Measurements from ENCODE around the gene BHMT. TPM values are rescaled to one million over a fixed set of nuclear protein-coding genes. Genes with fewer than 3 reads are reported as not detected.
A peak's percentile ranks its signal among the peaks of the same experiment; 100 is the strongest.

BHMT gene
- total and polyA plus RNA-seq, 2 experiments from 2014 or later, result 2.6 to 4.2 TPM

DNA sequence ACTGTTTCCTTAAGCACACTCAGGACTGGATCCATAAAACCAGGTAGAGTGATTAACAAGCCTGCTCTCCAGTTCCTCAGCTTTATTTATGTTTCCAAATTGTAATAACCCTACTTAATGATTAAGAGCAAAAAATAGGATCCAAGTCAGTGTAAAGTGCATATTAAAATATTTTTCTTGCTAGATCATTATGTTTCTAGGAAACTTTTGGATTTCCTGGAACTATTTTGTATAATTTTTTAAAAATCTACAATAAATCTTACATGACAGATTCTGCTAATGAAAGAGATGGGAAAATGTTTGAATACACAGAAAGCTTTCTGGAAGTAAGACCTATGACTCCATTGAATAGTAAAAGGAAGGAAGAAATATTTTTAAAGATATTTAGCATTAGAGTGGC lies 35.5 kb downstream of the BHMT start:
- 0 out of 2 replicates have a peak overlapping the region, but pooled peaks have one; percentile 29 for H2AFZ ChIP-seq
- no peaks in the 10 kb centered on the region for H3K36me3 ChIP-seq (ENCODE audit: insufficient read depth)
- no peaks in the 10 kb centered on the region for H3K79me2 ChIP-seq (replicated peaks; ENCODE audit: insufficient read depth)
- ATAC-seq (no peak), DNase-seq (ENCODE audit: low spot score) (no peak)
- no peak overlapping the region for H3K4me3 ChIP-seq
- peak overlapping the region; percentile 11 for H3K27ac ChIP-seq (ENCODE audit: low read depth)
- peaks cover 23% of the 10 kb centered on the region for H3K4me1 Mint-ChIP-seq
- H4K20me1 ChIP-seq (replicated peaks; ENCODE audit: insufficient read depth), result no peaks in the 10 kb centered on the region
- no peaks in the 10 kb centered on the region for H3K27me3 ChIP-seq (ENCODE audit: insufficient read depth)
- no peak overlapping the region for H3K4me3 Mint-ChIP-seq
- no peak overlapping the region for H3K27ac Mint-ChIP-seq
- H3K4me2 ChIP-seq, result no peak overlapping the region
- peaks cover 18% of the 10 kb centered on the region for H3K4me1 ChIP-seq (ENCODE audit: insufficient read depth)
- no peaks in the 10 kb centered on the region for H3K27me3 Mint-ChIP-seq (ENCODE audit: insufficient read depth, low read depth, poor library complexity)
- H3K9me3 Mint-ChIP-seq, result no peaks in the 10 kb centered on the region
- H3K9me2 ChIP-seq (ENCODE audit: insufficient read depth), result peaks cover 19% of the 10 kb centered on the region
- no peaks in the 10 kb centered on the region for H3K36me3 Mint-ChIP-seq (ENCODE audit: low read depth)
- TF ChIP-seq, protein P1, sequence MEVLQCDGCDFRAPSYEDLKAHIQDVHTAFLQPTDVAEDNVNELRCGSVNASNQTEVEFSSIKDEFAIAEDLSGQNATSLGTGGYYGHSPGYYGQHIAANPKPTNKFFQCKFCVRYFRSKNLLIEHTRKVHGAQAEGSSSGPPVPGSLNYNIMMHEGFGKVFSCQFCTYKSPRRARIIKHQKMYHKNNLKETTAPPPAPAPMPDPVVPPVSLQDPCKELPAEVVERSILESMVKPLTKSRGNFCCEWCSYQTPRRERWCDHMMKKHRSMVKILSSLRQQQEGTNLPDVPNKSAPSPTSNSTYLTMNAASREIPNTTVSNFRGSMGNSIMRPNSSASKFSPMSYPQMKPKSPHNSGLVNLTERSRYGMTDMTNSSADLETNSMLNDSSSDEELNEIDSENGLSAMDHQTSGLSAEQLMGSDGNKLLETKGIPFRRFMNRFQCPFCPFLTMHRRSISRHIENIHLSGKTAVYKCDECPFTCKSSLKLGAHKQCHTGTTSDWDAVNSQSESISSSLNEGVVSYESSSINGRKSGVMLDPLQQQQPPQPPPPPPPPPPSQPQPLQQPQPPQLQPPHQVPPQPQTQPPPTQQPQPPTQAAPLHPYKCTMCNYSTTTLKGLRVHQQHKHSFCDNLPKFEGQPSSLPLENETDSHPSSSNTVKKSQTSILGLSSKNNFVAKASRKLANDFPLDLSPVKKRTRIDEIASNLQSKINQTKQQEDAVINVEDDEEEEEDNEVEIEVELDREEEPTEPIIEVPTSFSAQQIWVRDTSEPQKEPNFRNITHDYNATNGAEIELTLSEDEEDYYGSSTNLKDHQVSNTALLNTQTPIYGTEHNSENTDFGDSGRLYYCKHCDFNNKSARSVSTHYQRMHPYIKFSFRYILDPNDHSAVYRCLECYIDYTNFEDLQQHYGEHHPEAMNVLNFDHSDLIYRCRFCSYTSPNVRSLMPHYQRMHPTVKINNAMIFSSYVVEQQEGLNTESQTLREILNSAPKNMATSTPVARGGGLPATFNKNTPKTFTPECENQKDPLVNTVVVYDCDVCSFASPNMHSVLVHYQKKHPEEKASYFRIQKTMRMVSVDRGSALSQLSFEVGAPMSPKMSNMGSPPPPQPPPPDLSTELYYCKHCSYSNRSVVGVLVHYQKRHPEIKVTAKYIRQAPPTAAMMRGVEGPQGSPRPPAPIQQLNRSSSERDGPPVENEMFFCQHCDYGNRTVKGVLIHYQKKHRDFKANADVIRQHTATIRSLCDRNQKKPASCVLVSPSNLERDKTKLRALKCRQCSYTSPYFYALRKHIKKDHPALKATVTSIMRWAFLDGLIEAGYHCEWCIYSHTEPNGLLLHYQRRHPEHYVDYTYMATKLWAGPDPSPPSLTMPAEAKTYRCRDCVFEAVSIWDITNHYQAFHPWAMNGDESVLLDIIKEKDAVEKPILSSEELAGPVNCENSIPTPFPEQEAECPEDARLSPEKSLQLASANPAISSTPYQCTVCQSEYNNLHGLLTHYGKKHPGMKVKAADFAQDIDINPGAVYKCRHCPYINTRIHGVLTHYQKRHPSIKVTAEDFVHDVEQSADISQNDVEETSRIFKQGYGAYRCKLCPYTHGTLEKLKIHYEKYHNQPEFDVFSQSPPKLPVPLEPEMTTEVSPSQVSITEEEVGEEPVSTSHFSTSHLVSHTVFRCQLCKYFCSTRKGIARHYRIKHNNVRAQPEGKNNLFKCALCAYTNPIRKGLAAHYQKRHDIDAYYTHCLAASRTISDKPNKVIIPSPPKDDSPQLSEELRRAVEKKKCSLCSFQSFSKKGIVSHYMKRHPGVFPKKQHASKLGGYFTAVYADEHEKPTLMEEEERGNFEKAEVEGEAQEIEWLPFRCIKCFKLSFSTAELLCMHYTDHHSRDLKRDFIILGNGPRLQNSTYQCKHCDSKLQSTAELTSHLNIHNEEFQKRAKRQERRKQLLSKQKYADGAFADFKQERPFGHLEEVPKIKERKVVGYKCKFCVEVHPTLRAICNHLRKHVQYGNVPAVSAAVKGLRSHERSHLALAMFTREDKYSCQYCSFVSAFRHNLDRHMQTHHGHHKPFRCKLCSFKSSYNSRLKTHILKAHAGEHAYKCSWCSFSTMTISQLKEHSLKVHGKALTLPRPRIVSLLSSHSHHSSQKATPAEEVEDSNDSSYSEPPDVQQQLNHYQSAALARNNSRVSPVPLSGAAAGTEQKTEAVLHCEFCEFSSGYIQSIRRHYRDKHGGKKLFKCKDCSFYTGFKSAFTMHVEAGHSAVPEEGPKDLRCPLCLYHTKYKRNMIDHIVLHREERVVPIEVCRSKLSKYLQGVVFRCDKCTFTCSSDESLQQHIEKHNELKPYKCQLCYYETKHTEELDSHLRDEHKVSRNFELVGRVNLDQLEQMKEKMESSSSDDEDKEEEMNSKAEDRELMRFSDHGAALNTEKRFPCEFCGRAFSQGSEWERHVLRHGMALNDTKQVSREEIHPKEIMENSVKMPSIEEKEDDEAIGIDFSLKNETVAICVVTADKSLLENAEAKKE (CRISPR knock-in tag; IDR thresholded peaks at IDR 0.05), result no peak
- TF ChIP-seq POLR2AphosphoS5 (IDR thresholded peaks at IDR 0.05; ENCODE audit: low read depth), result no peak
- TF ChIP-seq EZH2 (IDR thresholded peaks at IDR 0.05; ENCODE audit: low read depth, unreplicated experiment), result no peak
- TF ChIP-seq CREB1 (CRISPR knock-in tag; IDR thresholded peaks at IDR 0.05; ENCODE audit: low read depth), result no peak
- H3F3A ChIP-seq (replicated peaks; ENCODE audit: low read depth), result no peaks in the 10 kb centered on the region; the same call in 1 of the 2 replicates

DNA sequence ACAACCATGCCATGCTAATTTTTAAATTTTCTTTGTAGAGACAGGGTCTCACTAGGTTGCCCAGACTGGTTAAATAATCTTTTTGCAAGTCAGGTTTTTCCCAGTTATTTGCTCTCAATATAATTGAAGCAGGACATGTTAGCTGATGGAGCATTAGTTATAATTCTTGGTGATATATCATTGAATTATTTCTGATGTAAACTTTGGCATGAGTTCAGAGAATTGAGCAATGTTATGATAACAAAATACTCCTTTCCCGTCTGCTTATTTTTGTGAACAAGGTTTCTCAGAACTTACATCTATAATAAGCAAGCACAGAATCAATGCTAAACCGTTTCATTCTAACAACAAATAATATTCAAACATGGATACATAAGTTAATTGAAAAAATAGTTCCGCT lies 37.8 kb downstream of the BHMT start:
- H3K4me1 ChIP-seq (ENCODE audit: insufficient read depth), result peaks cover 18% of the 10 kb centered on the region
- Mint-ChIP-seq H3K27ac (no peak overlapping the region), H3K9me3 (no peaks in the 10 kb centered on the region), H3K27me3 (ENCODE audit: insufficient read depth, low read depth, poor library complexity) (peaks cover 5% of the 10 kb centered on the region), H3K4me3 (no peak overlapping the region), H3K36me3 (ENCODE audit: low read depth) (no peaks in the 10 kb centered on the region), H3K4me1 (peaks cover 17% of the 10 kb centered on the region)
- H2AFZ ChIP-seq, result peak overlapping the region; percentile 78; the same call in 1 of the 2 replicates
- peaks cover 10% of the 10 kb centered on the region for H3K9me2 ChIP-seq (ENCODE audit: insufficient read depth)
- no peaks in the 10 kb centered on the region; the same call in 1 of the 2 replicates for H3F3A ChIP-seq (replicated peaks; ENCODE audit: low read depth)
- DNase-seq (ENCODE audit: low spot score), result no peak
- no peak for ATAC-seq
- H3K4me3 ChIP-seq, result no peak overlapping the region
- H4K20me1 ChIP-seq (replicated peaks; ENCODE audit: insufficient read depth), result no peaks in the 10 kb centered on the region
- H3K4me2 ChIP-seq, result no peak overlapping the region
- no peaks in the 10 kb centered on the region for H3K27me3 ChIP-seq (ENCODE audit: insufficient read depth)
- no peak overlapping the region for H3K27ac ChIP-seq (ENCODE audit: low read depth)
- H3K79me2 ChIP-seq (replicated peaks; ENCODE audit: insufficient read depth), result no peaks in the 10 kb centered on the region
- H3K36me3 ChIP-seq (ENCODE audit: insufficient read depth), result no peaks in the 10 kb centered on the region
- TF ChIP-seq EZH2phosphoT487 (IDR thresholded peaks at IDR 0.05; ENCODE audit: unreplicated experiment) (no peak), EZH2 (IDR thresholded peaks at IDR 0.05; ENCODE audit: low read depth, unreplicated experiment) (no peak), ZNF114 (CRISPR knock-in tag; IDR thresholded peaks at IDR 0.05) (no peak), ZNF331 (CRISPR knock-in tag; IDR thresholded peaks at IDR 0.05; ENCODE audit: low read depth) (no peak)
- TF ChIP-seq, protein P2, sequence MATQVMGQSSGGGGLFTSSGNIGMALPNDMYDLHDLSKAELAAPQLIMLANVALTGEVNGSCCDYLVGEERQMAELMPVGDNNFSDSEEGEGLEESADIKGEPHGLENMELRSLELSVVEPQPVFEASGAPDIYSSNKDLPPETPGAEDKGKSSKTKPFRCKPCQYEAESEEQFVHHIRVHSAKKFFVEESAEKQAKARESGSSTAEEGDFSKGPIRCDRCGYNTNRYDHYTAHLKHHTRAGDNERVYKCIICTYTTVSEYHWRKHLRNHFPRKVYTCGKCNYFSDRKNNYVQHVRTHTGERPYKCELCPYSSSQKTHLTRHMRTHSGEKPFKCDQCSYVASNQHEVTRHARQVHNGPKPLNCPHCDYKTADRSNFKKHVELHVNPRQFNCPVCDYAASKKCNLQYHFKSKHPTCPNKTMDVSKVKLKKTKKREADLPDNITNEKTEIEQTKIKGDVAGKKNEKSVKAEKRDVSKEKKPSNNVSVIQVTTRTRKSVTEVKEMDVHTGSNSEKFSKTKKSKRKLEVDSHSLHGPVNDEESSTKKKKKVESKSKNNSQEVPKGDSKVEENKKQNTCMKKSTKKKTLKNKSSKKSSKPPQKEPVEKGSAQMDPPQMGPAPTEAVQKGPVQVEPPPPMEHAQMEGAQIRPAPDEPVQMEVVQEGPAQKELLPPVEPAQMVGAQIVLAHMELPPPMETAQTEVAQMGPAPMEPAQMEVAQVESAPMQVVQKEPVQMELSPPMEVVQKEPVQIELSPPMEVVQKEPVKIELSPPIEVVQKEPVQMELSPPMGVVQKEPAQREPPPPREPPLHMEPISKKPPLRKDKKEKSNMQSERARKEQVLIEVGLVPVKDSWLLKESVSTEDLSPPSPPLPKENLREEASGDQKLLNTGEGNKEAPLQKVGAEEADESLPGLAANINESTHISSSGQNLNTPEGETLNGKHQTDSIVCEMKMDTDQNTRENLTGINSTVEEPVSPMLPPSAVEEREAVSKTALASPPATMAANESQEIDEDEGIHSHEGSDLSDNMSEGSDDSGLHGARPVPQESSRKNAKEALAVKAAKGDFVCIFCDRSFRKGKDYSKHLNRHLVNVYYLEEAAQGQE (IDR thresholded peaks at IDR 0.05; ENCODE audit: unreplicated experiment), result no peak
- TF ChIP-seq, protein P3, sequence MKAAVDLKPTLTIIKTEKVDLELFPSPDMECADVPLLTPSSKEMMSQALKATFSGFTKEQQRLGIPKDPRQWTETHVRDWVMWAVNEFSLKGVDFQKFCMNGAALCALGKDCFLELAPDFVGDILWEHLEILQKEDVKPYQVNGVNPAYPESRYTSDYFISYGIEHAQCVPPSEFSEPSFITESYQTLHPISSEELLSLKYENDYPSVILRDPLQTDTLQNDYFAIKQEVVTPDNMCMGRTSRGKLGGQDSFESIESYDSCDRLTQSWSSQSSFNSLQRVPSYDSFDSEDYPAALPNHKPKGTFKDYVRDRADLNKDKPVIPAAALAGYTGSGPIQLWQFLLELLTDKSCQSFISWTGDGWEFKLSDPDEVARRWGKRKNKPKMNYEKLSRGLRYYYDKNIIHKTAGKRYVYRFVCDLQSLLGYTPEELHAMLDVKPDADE (IDR thresholded peaks at IDR 0.05), result no peak

Measured in GM23338 (cell line).